ENCODE data around the gene NPC1.
"Not testable (repeated sequence)": the region's sequence is repeated elsewhere in the genome, so short reads cannot be mapped to it uniquely, and the experiment has no call there.

Gene NPC1

DNA sequence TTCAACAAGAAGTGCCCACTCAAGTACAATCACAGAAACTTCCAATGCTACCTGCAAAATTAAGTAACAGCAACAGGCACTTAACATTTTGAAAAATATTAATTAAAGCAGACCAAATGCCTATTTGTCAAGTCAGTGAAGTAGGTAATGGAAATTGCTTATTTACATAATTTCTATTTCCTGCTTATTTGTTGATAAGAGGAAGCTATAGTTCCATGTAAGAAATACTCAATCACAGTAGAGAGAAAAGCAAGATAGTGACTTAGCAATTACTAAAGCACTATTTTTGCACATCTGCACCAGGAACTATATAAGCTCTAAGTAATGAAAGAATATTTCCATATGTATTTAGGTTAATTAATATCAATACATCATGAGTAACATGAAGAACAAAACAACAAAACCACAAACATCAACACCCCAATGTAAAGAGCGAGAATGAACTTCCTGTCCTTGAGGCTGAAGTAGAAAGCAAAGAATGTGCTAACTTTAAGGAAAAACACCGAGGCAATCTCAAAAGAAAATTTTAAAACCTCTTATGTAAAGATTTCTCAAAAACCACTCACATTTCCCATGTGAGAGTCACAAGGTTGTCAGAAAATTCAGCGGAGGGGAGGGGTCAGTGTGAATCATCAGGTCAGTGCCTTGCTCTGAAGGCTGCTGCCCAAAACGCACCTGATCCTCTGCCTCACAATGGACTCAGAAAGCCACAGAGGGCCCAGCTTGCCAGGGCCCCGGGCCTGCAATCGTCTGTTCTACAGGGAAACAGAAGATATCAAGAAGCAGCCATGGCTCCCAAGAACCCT, 12.5 kb downstream of the NPC1 start:
- no peak for DNase-seq

DNA sequence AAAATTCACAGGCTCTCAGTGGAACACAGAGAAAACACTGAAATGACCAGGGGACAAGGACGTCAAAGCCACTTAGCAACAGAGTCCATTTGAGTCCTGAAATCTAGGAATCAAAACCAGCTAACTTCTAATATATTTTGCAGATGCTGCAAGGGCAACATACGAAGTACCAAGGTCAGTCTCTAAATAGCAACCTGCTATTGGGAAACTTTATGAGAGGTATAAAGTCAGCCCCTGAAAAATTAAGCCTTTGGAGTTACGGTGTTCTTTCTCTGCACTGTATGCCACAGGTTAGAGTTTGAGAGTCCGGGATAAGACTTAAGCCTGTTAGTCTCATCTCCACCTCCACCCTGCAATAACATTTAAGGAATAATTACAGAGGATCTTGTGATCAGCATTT, 13.3 kb downstream of the NPC1 start:
- DNase-seq, result no peak

DNA sequence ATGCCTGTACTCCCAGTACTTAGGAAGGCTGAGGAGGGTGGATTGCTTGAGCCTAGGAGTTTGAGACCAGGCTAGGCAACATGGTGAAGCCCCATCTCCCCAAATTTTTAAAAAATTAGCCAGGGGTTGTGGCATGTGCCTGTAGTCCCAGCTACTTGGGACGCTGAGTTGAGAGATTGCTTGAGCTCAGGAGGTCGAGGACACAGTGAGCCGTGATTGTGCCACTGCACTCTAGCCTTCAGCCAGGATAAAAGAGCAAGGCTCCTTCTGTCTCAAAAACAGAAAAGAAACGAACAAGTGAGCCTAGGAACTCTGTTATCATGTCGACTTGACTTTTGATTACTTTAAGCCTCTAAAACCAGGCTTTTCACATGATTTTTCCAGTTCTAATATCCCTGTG, 13.7 kb downstream of the NPC1 start:
- DNase-seq, result no peak

- DNase-seq, result no peak
Measured at GRCh38 chr18:23572012-23572411, 14.3 kb downstream of the NPC1 start.

DNA sequence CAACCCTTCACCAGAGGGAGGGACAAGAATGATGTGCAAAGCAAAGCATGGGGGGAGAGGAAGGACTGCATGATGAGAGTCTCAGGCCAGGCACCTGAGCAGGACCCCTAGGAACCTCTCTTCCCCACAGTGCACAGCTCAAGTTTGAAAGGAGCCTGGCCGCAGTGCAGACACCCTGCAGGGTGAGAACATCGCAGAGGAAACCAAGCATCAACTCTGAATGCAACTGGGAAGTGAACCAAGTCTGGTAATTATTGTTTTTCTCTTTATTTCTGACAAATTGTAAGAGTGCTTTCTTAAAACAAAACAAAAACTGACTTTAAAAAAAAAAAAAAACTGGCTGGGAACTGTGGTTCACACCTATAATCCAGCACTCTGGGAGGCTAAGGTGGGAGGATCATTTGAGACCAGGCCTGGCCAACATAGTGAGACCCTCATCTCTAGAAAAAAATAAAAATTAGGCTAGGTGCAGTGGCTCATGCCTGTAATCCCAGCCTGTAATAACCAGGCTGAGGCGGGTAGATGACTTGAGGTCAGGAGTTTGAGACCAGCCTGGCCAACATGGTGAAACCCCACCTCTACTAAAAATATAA, 15.3 kb downstream of the NPC1 start:
- DNase-seq, result no peak

DNA sequence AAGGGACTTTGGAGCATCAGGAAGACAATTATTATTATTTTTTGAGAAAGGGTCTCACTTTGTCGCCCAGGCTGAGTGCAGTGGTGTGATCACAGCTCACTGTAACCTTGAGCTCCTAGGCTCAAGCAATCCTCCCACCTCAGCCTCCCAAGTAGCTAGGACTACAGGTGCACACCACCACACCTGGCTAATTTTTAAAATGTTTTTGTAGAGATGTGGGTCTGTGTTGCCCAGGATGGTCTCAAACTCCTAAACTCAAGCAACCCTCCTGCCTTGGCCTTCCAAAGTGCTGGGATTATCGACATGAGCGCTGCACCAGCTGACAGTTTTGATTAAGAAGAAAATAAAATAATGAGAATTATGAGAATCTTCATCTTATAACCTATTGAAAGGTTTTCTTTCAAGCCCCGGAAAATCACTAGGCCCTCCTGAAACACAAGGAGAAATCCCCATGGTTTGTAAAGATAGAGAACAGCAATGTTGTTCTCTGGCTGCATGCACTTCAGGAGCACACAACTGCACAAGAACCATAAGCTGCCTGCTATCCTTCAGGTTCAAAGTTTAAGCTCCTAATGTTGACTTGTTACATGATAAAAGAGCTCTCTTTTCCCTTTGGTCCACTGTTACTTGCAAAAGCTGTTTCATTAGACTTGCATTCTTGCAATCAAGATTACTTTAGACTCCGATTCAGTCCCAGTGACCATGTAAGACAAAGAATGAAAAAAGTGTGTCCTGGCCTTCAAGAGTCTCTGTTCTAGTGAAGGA, 16.8 kb downstream of the NPC1 start:
- DNase-seq, result no peak

GRCh38 chr18:23568281-23569138, 17.8 kb downstream of the NPC1 start:
- no peak for DNase-seq

- no peak for DNase-seq
Measured at GRCh38 chr18:23567671-23568070, 18.6 kb downstream of the NPC1 start.

- DNase-seq, result no peak
Measured at GRCh38 chr18:23565916-23566547, 20.3 kb downstream of the NPC1 start.

DNA sequence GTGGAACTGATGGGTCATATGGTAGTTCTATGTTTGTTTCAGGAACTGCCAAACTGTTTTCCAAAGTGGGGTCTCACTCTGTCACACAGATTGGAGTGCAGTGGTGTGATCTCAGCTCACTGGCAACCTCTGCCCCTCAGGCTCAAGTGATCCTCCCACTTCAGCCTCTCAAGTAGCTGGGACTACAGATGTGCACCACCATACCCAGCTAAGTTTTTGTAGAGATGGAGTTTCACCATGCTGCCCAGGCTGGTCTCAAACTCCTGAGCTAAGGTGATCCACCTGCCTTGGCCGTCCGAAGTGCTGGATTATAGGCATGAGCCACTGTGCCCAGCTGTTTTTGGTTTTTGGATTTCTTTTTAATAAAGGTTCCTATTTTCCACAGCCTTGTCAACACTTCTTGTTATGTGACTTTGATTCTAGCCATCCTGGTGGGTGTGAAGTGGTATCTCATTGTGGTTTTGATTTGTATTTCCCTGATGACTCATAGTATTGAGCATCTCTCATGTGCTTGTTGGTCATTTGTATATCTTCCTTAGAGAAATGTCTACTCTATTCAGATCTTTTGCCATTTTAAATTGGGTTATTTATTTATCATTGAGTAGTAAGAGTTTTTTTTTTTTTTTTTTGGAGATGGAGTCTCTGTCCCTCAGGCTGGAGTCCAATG, 22.8 kb downstream of the NPC1 start:
- DNase-seq, result no peak

DNA sequence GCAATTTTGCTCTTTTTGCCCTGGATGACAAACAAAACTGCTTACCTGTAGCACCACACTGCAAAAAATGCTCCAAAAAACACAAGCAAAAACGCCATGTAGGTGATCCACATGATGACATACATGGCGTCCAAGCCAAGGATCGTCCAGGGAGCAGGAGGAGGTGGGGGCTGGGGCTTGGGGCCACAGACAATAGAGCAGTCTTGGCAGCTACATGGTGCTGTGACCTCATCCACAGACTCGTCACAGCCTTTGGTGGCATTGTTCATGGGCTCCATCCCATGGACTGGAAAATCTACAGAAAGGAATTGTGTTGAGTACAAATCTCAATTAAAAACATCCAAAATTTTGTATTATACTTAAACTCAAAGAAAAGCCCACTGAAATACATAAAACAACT, 26.1 kb downstream of the NPC1 start:
- no peak for DNase-seq

- not testable (repeated sequence) for DNase-seq
Measured at GRCh38 chr18:23557511-23557910, 28.8 kb downstream of the NPC1 start.

- DNase-seq, result no peak
Measured at GRCh38 chr18:23556145-23556780, 30.0 kb downstream of the NPC1 start.

- DNase-seq, result no peak
Measured at GRCh38 chr18:23553887-23554286, 32.4 kb downstream of the NPC1 start.

DNA sequence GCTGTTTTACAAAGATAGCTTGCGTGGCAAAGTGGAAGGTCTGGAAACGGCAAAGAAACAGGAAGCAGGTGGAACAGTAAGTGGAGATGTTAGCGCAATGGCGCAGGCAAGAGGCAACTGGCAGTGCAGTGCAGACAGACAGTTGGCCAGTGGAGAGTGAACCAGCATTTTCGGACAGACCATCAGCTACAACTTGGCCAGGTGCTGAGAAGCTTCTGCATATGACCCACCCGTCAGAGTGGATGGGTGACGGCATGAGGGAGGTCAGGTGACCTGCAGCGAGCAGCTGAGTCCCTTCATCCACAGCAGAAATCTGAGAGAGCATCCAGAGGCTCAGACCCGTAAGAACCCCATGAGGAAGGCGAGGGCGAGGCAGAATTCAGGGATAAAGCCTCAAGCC, 33.8 kb downstream of the NPC1 start:
- no peak for DNase-seq

DNA sequence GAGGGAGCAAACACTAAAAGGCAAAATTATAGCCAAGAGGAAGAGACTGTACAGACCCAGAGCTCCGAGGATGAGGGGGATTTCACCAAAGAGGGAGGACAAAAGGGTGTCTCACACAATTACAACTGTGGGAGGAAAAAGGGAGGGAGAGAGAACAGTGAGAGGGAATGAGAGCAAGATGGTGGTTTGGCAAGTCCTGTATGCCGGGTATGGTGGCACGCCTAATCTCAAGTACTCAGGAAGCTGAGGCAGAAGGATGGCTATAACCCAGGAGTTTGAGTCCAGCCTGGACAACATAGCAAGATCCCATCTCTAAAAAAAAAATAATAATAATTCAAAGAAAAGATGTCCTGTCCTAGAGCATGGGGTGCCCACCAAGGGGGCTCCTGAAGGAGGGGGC, 34.3 kb downstream of the NPC1 start:
- no peak for DNase-seq

DNA sequence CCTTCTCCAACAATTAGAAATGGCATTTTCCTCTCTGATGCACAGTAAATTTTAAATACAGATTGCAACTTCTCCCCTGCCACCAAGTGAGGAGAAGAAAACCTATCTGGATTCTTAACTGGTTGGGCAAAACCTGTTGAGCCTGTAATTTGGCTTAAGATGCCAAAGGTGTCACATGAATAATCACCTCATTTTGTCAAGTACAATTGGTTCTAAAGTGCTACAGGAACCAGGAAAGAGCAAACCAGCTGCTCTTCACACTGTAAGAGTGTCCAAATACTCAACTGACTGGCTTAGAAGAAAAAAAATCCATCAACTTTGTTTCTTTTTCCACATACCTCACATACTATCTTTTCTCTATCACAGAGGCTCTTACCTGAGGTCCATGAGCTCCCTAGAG, 35.4 kb downstream of the NPC1 start:
- DNase-seq, result no peak

DNA sequence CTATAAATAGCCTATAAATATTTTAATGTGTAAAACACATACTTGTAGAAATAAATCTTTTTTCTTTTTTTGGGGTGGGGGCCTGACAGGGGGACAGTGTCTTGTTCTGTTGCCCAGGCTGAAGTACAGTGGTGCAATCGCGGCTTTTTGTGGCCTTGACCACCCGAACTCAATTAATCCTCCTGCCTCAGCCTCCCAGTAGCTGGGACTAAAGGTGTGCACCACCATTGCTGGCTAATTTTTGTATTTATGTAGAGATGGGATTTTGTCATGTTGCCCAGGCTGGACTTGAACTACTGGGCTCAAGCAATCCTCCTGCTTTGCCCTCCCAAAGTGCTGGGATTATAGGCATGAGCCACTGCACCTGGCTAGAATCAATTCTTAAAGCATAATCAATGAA, 37.6 kb downstream of the NPC1 start:
- no peak for DNase-seq

DNA sequence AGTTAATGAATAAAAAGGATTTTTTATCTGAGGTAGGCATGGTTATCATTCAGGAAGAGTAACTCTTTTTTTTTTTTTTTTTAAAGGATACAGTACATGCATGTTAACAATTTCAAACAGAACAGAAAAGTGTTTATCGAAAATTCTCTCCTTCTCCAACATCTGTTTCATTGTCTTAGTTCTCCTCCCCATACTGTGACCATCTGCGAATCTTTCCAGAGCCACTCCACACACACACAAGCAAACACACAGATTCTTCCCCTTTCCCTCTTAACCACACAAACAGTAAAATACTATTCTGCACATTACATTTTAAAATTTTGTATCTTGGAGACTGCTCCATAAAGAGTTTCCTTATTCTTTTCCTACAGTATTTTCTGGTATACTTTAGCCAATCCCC, 38.0 kb downstream of the NPC1 start:
- no peak for DNase-seq

DNA sequence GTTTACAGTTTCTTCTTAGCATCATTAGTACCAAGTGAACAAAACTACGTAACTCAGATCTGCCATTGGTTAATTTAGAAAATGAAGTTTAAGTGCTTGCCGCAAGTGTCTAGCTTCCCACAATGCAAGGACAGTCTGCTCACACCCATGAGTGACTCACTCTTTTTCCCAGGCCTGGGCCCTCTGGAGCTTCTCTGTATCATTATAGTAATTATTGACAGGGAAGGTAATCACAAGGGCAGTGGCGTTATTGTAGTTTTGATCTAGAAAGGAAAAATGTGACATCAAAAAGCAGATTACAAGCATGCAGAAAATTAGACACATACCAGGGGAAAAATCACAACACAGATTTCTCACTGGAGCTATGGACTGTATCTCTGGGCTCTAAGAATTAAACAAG, 38.5 kb downstream of the NPC1 start:
- DNase-seq, result no peak

DNA sequence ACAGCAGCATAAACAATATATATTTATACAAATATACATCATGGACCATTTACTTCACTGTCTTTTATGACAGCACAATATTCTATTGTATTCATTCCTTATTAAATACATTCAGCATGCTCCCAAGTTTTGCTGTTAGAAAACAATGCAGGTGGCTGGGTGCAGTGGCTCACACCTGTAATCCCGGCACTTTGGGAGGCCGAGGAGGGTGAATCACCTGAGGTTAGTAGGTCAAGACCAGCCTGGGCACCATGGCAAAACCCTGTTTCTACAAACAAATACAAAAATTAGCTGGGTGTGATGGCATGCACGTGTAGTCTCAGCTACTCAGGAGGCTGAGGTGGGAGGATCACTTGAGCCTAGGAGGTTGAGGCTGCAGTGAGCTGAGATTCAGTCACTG, 39.0 kb downstream of the NPC1 start:
- no peak for DNase-seq
